Measurements from ENCODE around the gene LCN9.

DNA sequence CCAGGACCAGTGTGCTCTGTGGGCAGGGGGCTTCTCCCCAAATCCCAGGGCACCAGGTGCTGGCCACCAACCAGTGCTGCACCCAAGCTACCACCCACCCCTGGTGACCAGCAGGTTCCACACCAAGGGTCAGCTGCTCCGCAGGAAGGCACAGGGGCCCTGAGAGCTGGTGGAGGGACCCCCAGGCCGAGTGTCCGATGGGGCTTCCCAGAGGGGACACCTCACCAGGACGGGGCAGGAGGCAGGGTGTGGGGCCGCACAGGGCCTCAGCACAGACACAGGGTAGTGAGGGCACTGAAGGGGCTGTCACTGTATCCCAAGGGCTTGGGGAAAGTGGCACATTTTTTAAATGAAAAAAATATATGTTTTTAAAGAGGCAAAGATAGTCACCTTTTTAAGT lies 18.1 kb downstream of the LCN9 start:
- TF ChIP-seq CTCF (IDR thresholded peaks at IDR 0.05), result no peak
- no peak for TF ChIP-seq POLR2A (IDR thresholded peaks at IDR 0.05)

Data from thyroid gland (tissue), 4 donors.